Measurements from ENCODE around the gene RPS27. TPM values are rescaled to one million over a fixed set of nuclear protein-coding genes. Genes with fewer than 3 reads are reported as not detected.
A peak's percentile ranks its signal among the peaks of the same experiment; 100 is the strongest.

Gene RPS27
- 19,102 TPM for polyA plus RNA-seq (2013, experiment 1 of 2)
- polyA plus RNA-seq (2013, experiment 2 of 2) = 18,759 TPM

GRCh38 chr1:153990468-153991150 is at the start of gene RPS27:
Gene RPS27 (plus strand): TSS chr1:153990762. CDS start chr1:153990797, 35 bp downstream.
- H3K9me3 ChIP-seq (replicated peaks in 1 of 2; ENCODE audit: control insufficient read depth in 2 of 2, insufficient read depth in 1 of 2, low read depth in 1 of 2, low read length in 2 of 2) = peaks cover under 1 to 5% of the 10 kb centered on the region in 2 donors
- no peak within 1 kb of the TSS for H2BK120ac ChIP-seq (ENCODE audit: low read depth, low read length)
- H3K27ac ChIP-seq (replicated peaks; ENCODE audit: low read length) = peak within 1 kb of the TSS; percentile 67
- H3K4ac ChIP-seq (ENCODE audit: low read length) = no peak within 1 kb of the TSS
- H3K79me1 ChIP-seq (ENCODE audit: low read depth, low read length) = peaks cover 5% of the 10 kb centered on the region
- no peak within 1 kb of the TSS for H4K8ac ChIP-seq (ENCODE audit: low read depth, low read length)
- H2BK5ac ChIP-seq (ENCODE audit: low read length) = peak within 1 kb of the TSS; percentile 39
- H3K18ac ChIP-seq (ENCODE audit: low read length) = peak within 1 kb of the TSS; percentile 95
- peak; percentile 91 for DNase-seq (ENCODE audit: low spot score)
- peak within 1 kb of the TSS; percentile 99 for H3K23ac ChIP-seq (ENCODE audit: low read depth, low read length, poor library complexity)
- no peak within 1 kb of the TSS for H4K91ac ChIP-seq (ENCODE audit: low read depth, low read length, poor library complexity)
- peaks cover 23 to 44% of the 10 kb centered on the region in 2 donors for H3K36me3 ChIP-seq (replicated peaks in 1 of 2; ENCODE audit: control insufficient read depth in 2 of 2, insufficient read depth in 2 of 2, low read length in 2 of 2)
- peak within 1 kb of the TSS; percentile 68 for H2AK5ac ChIP-seq (ENCODE audit: low read depth, low read length)
- H3K27me3 ChIP-seq (ENCODE audit: control insufficient read depth in 3 of 3, insufficient read depth in 3 of 3, low read depth in 1 of 3, low read length in 3 of 3) = no peaks in the 10 kb centered on the region
- H2BK15ac ChIP-seq (ENCODE audit: low read length) = no peak within 1 kb of the TSS
- WGBS, 2 donors (ENCODE audit: extremely low coverage in 2 of 2, insufficient read length in 2 of 2, insufficient replicate concordance in 1 of 2) = no CpG with 5 or more reads among the region's 36 CpGs
- H3K4me2 ChIP-seq (ENCODE audit: insufficient read depth, low read length, poor library complexity, severe bottlenecking) = peak within 1 kb of the TSS; percentile 78
- peak within 1 kb of the TSS; percentile 84 to 95 for H3K4me3 ChIP-seq (ENCODE audit: low read length in 2 of 2)
- H3K9ac ChIP-seq (ENCODE audit: low read depth, low read length, poor library complexity) = peak within 1 kb of the TSS; percentile 91
- H2AFZ ChIP-seq (ENCODE audit: low read length) = peak within 1 kb of the TSS; percentile 84
- no peak within 1 kb of the TSS for H3K14ac ChIP-seq (ENCODE audit: low read length)
- peaks cover 4 to 8% of the 10 kb centered on the region in 2 donors for H3K4me1 ChIP-seq (ENCODE audit: control insufficient read depth in 2 of 2, insufficient read depth in 1 of 2, low read depth in 1 of 2, low read length in 2 of 2)
- no peak within 1 kb of the TSS for H2BK12ac ChIP-seq (ENCODE audit: low read length)

- Histone ChIP-seq H3K27ac (replicated peaks; ENCODE audit: low read length) (no peak overlapping the region), H3K4me1 (ENCODE audit: control insufficient read depth in 2 of 2, insufficient read depth in 1 of 2, low read depth in 1 of 2, low read length in 2 of 2) (peaks cover 7 to 13% of the 10 kb centered on the region in 2 donors), H3K36me3 (replicated peaks in 1 of 2; ENCODE audit: control insufficient read depth in 2 of 2, insufficient read depth in 2 of 2, low read length in 2 of 2) (peaks cover 4 to 76% of the 10 kb centered on the region in 2 donors), H2BK15ac (ENCODE audit: low read length) (no peak overlapping the region), H3K4me3 (ENCODE audit: low read length in 2 of 2) (no peak overlapping the region), H3K79me1 (ENCODE audit: low read depth, low read length) (peaks cover 4% of the 10 kb centered on the region), H2BK120ac (ENCODE audit: low read depth, low read length) (no peak overlapping the region), H3K14ac (ENCODE audit: low read length) (peak overlapping the region; percentile 98), H3K27me3 (ENCODE audit: control insufficient read depth in 3 of 3, insufficient read depth in 3 of 3, low read depth in 1 of 3, low read length in 3 of 3) (peaks cover 0 to 3% (median 0%) of the 10 kb centered on the region in 3 experiments), H4K8ac (ENCODE audit: low read depth, low read length) (peak overlapping the region; percentile 82), H4K91ac (ENCODE audit: low read depth, low read length, poor library complexity) (no peak overlapping the region), H2AK5ac (ENCODE audit: low read depth, low read length) (no peak overlapping the region), H3K4me2 (ENCODE audit: insufficient read depth, low read length, poor library complexity, severe bottlenecking) (no peak overlapping the region), H3K4ac (ENCODE audit: low read length) (no peak overlapping the region), H2BK12ac (ENCODE audit: low read length) (peak overlapping the region; percentile 73), H3K9me3 (replicated peaks in 1 of 2; ENCODE audit: control insufficient read depth in 2 of 2, insufficient read depth in 1 of 2, low read depth in 1 of 2, low read length in 2 of 2) (no peaks in the 10 kb centered on the region), H3K23ac (ENCODE audit: low read depth, low read length, poor library complexity) (peak overlapping the region; percentile 73), H3K18ac (ENCODE audit: low read length) (no peak overlapping the region), H3K9ac (ENCODE audit: low read depth, low read length, poor library complexity) (peak overlapping the region; percentile 68), H2AFZ (ENCODE audit: low read length) (no peak overlapping the region), H2BK5ac (ENCODE audit: low read length) (peak overlapping the region; percentile 53)
- DNase-seq (ENCODE audit: low spot score) = no peak
- WGBS, 2 donors (ENCODE audit: extremely low coverage in 2 of 2, insufficient read length in 2 of 2, insufficient replicate concordance in 1 of 2) = no CpG with 5 or more reads among the region's 34 CpGs
These were observed 48.5 kb upstream of the RPS27 start for GRCh38 chr1:153941826-153942725.

- no peak for DNase-seq (ENCODE audit: low spot score)
- no peak overlapping the region for H2AFZ ChIP-seq (ENCODE audit: low read length)
- no peak overlapping the region for H3K18ac ChIP-seq (ENCODE audit: low read length)
- H3K27me3 ChIP-seq (ENCODE audit: control insufficient read depth in 3 of 3, insufficient read depth in 3 of 3, low read depth in 1 of 3, low read length in 3 of 3) = peaks cover 0 to 3% (median 0%) of the 10 kb centered on the region in 3 experiments
- H3K36me3 ChIP-seq (replicated peaks in 1 of 2; ENCODE audit: control insufficient read depth in 2 of 2, insufficient read depth in 2 of 2, low read length in 2 of 2) = peaks cover 3 to 73% of the 10 kb centered on the region in 2 donors
- no peak overlapping the region for H3K23ac ChIP-seq (ENCODE audit: low read depth, low read length, poor library complexity)
- no peak overlapping the region for H3K14ac ChIP-seq (ENCODE audit: low read length)
- no peak overlapping the region for H3K9ac ChIP-seq (ENCODE audit: low read depth, low read length, poor library complexity)
- no peak overlapping the region for H2BK5ac ChIP-seq (ENCODE audit: low read length)
- no peak overlapping the region for H4K8ac ChIP-seq (ENCODE audit: low read depth, low read length)
- H3K9me3 ChIP-seq (replicated peaks in 1 of 2; ENCODE audit: control insufficient read depth in 2 of 2, insufficient read depth in 1 of 2, low read depth in 1 of 2, low read length in 2 of 2) = no peaks in the 10 kb centered on the region
- peaks cover 7 to 13% of the 10 kb centered on the region in 2 donors for H3K4me1 ChIP-seq (ENCODE audit: control insufficient read depth in 2 of 2, insufficient read depth in 1 of 2, low read depth in 1 of 2, low read length in 2 of 2)
- H3K4me3 ChIP-seq (ENCODE audit: low read length in 2 of 2) = peak overlapping the region in 1 of 2 donors; percentile 4
- H2AK5ac ChIP-seq (ENCODE audit: low read depth, low read length) = no peak overlapping the region
- H3K79me1 ChIP-seq (ENCODE audit: low read depth, low read length) = peaks cover 4% of the 10 kb centered on the region
- no peak overlapping the region for H2BK15ac ChIP-seq (ENCODE audit: low read length)
- H3K4me2 ChIP-seq (ENCODE audit: insufficient read depth, low read length, poor library complexity, severe bottlenecking) = no peak overlapping the region
- no peak overlapping the region for H3K27ac ChIP-seq (replicated peaks; ENCODE audit: low read length)
- no peak overlapping the region for H3K4ac ChIP-seq (ENCODE audit: low read length)
- no peak overlapping the region for H2BK12ac ChIP-seq (ENCODE audit: low read length)
- no peak overlapping the region for H2BK120ac ChIP-seq (ENCODE audit: low read depth, low read length)
- WGBS, 2 donors (ENCODE audit: extremely low coverage in 2 of 2, insufficient read length in 2 of 2, insufficient replicate concordance in 1 of 2) = no CpG with 5 or more reads among the region's 11 CpGs
- H4K91ac ChIP-seq (ENCODE audit: low read depth, low read length, poor library complexity) = no peak overlapping the region
These were observed 47.6 kb upstream of the RPS27 start for GRCh38 chr1:153942766-153943549.
